Neural cell (in vitro differentiated cells): ENCODE data around the gene C1QTNF7. TPM values are rescaled to one million over a fixed set of nuclear protein-coding genes. Genes with fewer than 3 reads are reported as not detected.

Source experiments
- H2AFZ ChIP-seq: fragments of 200-600, 300-800 bp; sonication (generic), shearing (Covaris generic); 2 replicates; pipeline ENCODE4 v1.6.0; 2014; ENCODE audit warnings: low read depth, mild to moderate bottlenecking, antibody characterized with exemption, low read length, moderate library complexity
- H3F3A ChIP-seq: fragments of 200-600 bp; shearing (Covaris generic); 2 replicates; pipeline ENCODE4 v1.6.1; 2016; ENCODE audit warnings: mild to moderate bottlenecking, moderate library complexity, mixed read lengths, antibody characterized with exemption, low read length; ENCODE audit not compliant: insufficient read depth, poor library complexity, severe bottlenecking
- H3K27ac ChIP-seq: fragments of 200-600, 300-800 bp; sonication (generic), shearing (Covaris generic); 2 replicates; pipeline ENCODE4 v1.5.1; 2014; ENCODE audit warnings: mild to moderate bottlenecking, low read length, moderate library complexity
- H3K27me3 ChIP-seq: fragments of 300-800, 200-600 bp; sonication (generic), shearing (Covaris generic); 2 replicates; pipeline ENCODE4 v1.6.0; 2014; ENCODE audit warnings: mild to moderate bottlenecking, low read depth, low read length, moderate library complexity; ENCODE audit not compliant: insufficient read depth
- H3K36me3 ChIP-seq: fragments of 300-800, 200-600 bp; sonication (generic), shearing (Covaris generic); 2 replicates; pipeline ENCODE4 v1.5.1; 2014; ENCODE audit warnings: mild to moderate bottlenecking, antibody characterized with exemption, low read length, moderate library complexity; ENCODE audit not compliant: insufficient read depth
- H3K4me2 ChIP-seq: fragments of 300-800, 200-600 bp; sonication (generic), shearing (Covaris generic); 2 replicates; pipeline ENCODE4 v1.6.0; 2014; ENCODE audit warnings: mild to moderate bottlenecking, low read length
- H3K4me3 ChIP-seq: fragments of 300-800, 200-600 bp; sonication (generic), shearing (Covaris generic); 2 replicates; pipeline ENCODE4 v1.5.1; 2014; ENCODE audit warnings: mild to moderate bottlenecking, low read length, moderate library complexity
- H3K79me2 ChIP-seq: fragments of 200-600 bp; shearing (Covaris generic); replicated peaks from 2 replicates; pipeline ENCODE4 v1.6.0; 2014; ENCODE audit warnings: mild to moderate bottlenecking, low read length, moderate library complexity; ENCODE audit not compliant: insufficient read depth
- H3K9ac ChIP-seq: fragments of 300-800, 200-600 bp; sonication (generic), shearing (Covaris generic); 2 replicates; pipeline ENCODE4 v1.6.1; 2016; ENCODE audit warnings: mild to moderate bottlenecking, low read length, mixed read lengths
- H3K9me2 ChIP-seq: fragments of 200-600 bp; shearing (Covaris generic); 2 replicates; pipeline ENCODE4 v1.6.1; 2016; ENCODE audit warnings: mild to moderate bottlenecking, low read length, mixed read lengths; ENCODE audit not compliant: insufficient read depth
- H3K9me3 ChIP-seq: fragments of 200-600, 300-800 bp; sonication (generic), shearing (Covaris generic); 2 replicates; pipeline ENCODE4 v1.6.1; 2016; ENCODE audit warnings: mild to moderate bottlenecking, mixed run types, low read length, moderate library complexity, mixed read lengths
- H4K20me1 ChIP-seq: fragments of 200-600 bp; shearing (Covaris generic); 2 replicates; pipeline ENCODE4 v1.6.1; 2016; ENCODE audit warnings: mild to moderate bottlenecking, mixed run types; ENCODE audit not compliant: insufficient read depth
- CTCF ChIP-seq: fragments of 450-650 bp; IDR thresholded peaks from 2 replicates; pipeline ENCODE4 v1.5.1; 2014; ENCODE audit warnings: antibody characterized with exemption, mild to moderate bottlenecking, moderate library complexity; ENCODE audit not compliant: poor library complexity, severe bottlenecking
- EP300 ChIP-seq: fragments of 450-650 bp; conservative IDR thresholded peaks from 2 replicates; pipeline ENCODE4 v1.6.1; 2014; ENCODE audit warnings: antibody characterized with exemption, mild to moderate bottlenecking, moderate library complexity; ENCODE audit not compliant: poor library complexity, severe bottlenecking
- EZH2 ChIP-seq: fragments of 200-600, 300-800 bp; shearing (Covaris generic), sonication (generic); IDR thresholded peaks from 2 replicates; pipeline ENCODE4 v1.6.1; 2014; ENCODE audit warnings: antibody characterized with exemption, low read length, borderline replicate concordance, mild to moderate bottlenecking; ENCODE audit not compliant: insufficient read depth, poor library complexity, severe bottlenecking
- MXI1 ChIP-seq: fragments of 450-650 bp; conservative IDR thresholded peaks from 2 replicates; pipeline ENCODE4 v1.6.1; 2014; ENCODE audit warnings: antibody characterized with exemption, mild to moderate bottlenecking; ENCODE audit not compliant: poor library complexity, severe bottlenecking
- POLR2AphosphoS5 ChIP-seq: IDR thresholded peaks from 2 replicates; pipeline ENCODE4 v1.6.1; 2012
- RAD21 ChIP-seq: fragments of 450-650 bp; conservative IDR thresholded peaks from 2 replicates; pipeline ENCODE4 v1.6.1; 2014; ENCODE audit warnings: antibody characterized with exemption, mild to moderate bottlenecking, moderate library complexity
- SMC3 ChIP-seq: fragments of 450-650 bp; conservative IDR thresholded peaks from 2 replicates; pipeline ENCODE4 v1.6.1; 2014; ENCODE audit warnings: antibody characterized with exemption, mild to moderate bottlenecking, moderate library complexity; ENCODE audit not compliant: poor library complexity
- TAF1 ChIP-seq: IDR thresholded peaks from 2 replicates; pipeline ENCODE4 v1.6.1; 2012; ENCODE audit warnings: low read depth
- polyA plus RNA-seq: library from polyadenylated mRNA; depleted of rRNA; stranded (reverse); fragments of >200 nt; gene quantifications from 2 replicates; pipeline ENCODE4 v1.2.3, GENCODE V29; 2014
- TF ChIP-seq, protein P1 (sequence below): IDR thresholded peaks from 2 replicates; pipeline ENCODE4 v1.6.1; 2012; ENCODE audit warnings: borderline replicate concordance

Gene C1QTNF7
- polyA plus RNA-seq, 1 donor from 2014 or later = not detected

DNA sequence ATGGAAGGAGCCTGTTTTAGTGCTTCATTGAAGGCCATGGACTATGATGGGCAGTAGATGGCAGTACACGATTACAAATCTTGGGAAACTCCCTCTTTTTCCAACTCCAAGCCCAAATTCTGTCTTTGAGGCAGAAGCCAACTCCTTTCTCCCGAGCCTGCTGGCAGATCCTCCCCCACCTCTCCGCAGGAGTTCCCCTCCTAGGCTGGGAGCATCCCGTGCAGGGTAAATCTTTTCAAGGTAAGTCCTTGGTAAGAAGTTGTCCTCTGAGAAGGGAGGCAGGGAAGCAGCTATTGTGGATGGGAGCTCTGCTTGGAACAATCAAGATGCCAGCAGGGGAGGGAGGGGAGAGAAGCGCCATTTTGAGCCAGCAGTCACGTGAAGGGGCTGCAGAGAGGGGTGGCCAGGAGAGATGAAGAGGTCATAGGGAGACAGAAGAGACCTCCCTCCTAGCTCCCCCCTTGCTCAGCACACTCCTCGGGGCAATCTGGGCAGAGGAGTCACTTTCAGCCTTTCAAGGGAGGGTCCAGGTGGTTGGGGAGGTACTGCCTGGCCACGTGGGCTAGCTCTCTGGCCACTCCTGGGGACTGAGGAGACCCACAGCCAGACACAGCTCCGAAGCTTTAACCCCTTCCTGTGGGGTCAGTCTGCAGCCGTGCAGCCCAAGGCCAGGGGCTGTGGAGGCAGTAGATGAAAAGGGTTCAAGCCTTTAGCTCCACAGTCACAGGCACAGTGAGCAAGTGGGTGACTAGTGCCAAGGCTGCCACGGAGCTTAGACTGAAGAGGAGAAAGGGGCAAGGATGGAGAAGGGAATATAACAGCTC lies 51.5 kb downstream of the C1QTNF7 start:
- H3K79me2 ChIP-seq = no peaks in the 10 kb centered on the region
- no peak overlapping the region for H3K4me2 ChIP-seq
- no peaks in the 10 kb centered on the region for H4K20me1 ChIP-seq
- no peaks in the 10 kb centered on the region for H3K27me3 ChIP-seq
- H3K4me3 ChIP-seq = peak overlapping the region; percentile 60
- no peaks in the 10 kb centered on the region for H3K9me2 ChIP-seq
- H3K9ac ChIP-seq = peak overlapping the region; percentile 46
- no peaks in the 10 kb centered on the region for H3K9me3 ChIP-seq
- TF ChIP-seq SMC3 (peak; percentile 83), POLR2AphosphoS5 (no peak), TAF1 (no peak), RAD21 (peak; percentile 86), EP300 (no peak), EZH2 (no peak), CTCF (peak; percentile 86), MXI1 (peak; percentile 17)
- TF ChIP-seq, protein P1, sequence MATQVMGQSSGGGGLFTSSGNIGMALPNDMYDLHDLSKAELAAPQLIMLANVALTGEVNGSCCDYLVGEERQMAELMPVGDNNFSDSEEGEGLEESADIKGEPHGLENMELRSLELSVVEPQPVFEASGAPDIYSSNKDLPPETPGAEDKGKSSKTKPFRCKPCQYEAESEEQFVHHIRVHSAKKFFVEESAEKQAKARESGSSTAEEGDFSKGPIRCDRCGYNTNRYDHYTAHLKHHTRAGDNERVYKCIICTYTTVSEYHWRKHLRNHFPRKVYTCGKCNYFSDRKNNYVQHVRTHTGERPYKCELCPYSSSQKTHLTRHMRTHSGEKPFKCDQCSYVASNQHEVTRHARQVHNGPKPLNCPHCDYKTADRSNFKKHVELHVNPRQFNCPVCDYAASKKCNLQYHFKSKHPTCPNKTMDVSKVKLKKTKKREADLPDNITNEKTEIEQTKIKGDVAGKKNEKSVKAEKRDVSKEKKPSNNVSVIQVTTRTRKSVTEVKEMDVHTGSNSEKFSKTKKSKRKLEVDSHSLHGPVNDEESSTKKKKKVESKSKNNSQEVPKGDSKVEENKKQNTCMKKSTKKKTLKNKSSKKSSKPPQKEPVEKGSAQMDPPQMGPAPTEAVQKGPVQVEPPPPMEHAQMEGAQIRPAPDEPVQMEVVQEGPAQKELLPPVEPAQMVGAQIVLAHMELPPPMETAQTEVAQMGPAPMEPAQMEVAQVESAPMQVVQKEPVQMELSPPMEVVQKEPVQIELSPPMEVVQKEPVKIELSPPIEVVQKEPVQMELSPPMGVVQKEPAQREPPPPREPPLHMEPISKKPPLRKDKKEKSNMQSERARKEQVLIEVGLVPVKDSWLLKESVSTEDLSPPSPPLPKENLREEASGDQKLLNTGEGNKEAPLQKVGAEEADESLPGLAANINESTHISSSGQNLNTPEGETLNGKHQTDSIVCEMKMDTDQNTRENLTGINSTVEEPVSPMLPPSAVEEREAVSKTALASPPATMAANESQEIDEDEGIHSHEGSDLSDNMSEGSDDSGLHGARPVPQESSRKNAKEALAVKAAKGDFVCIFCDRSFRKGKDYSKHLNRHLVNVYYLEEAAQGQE = no peak
- no peaks in the 10 kb centered on the region for H3K36me3 ChIP-seq
- peak overlapping the region; percentile 48 for H2AFZ ChIP-seq
- peak overlapping the region; percentile 46 for H3K27ac ChIP-seq
- no peaks in the 10 kb centered on the region for H3F3A ChIP-seq

- H3K36me3 ChIP-seq = no peaks in the 10 kb centered on the region
- peak overlapping the region; percentile 48 for H2AFZ ChIP-seq
- H3F3A ChIP-seq = no peaks in the 10 kb centered on the region
- H3K9me2 ChIP-seq = no peaks in the 10 kb centered on the region
- peak overlapping the region; percentile 46 for H3K9ac ChIP-seq
- no peaks in the 10 kb centered on the region for H3K79me2 ChIP-seq
- no peaks in the 10 kb centered on the region for H4K20me1 ChIP-seq
- no peak overlapping the region for H3K4me2 ChIP-seq
- TF ChIP-seq POLR2AphosphoS5 (no peak), TAF1 (no peak), EZH2 (no peak), EP300 (no peak), SMC3 (no peak), MXI1 (no peak), RAD21 (no peak), CTCF (no peak)
- TF ChIP-seq, protein P1 = no peak
- peak overlapping the region; percentile 1 for H3K27ac ChIP-seq
- H3K4me3 ChIP-seq = peak overlapping the region; percentile 60
- H3K27me3 ChIP-seq = no peaks in the 10 kb centered on the region
- H3K9me3 ChIP-seq = no peaks in the 10 kb centered on the region
Measured at GRCh38 chr4:15479913-15480185, 52.0 kb downstream of the C1QTNF7 start.
